ENCODE data around the gene SLC22A23. TPM values are rescaled to one million over a fixed set of nuclear protein-coding genes. Genes with fewer than 3 reads are reported as not detected.

Gene SLC22A23
- total and polyA plus RNA-seq, 4 donors: 4.9 to 45.4 (median 19.7) TPM

- Histone ChIP-seq H3K4me1 (ENCODE audit: control insufficient read depth in 4 of 4, insufficient read depth in 4 of 4, low read length in 3 of 4) (peaks cover 18 to 46% (median 34%) of the 10 kb centered on the region in 4 donors), H3K9ac (ENCODE audit: low read depth in 1 of 2, low read length in 2 of 2) (no peak within 1 kb of the TSS), H3K4me3 (ENCODE audit: low read depth in 1 of 3, low read length in 3 of 3) (peak within 1 kb of the TSS in 2 of 3 donors; percentile 4 to 47), H3K27ac (ENCODE audit: low read depth in 1 of 2, low read length in 2 of 2) (no peak within 1 kb of the TSS), H3K9me3 (ENCODE audit: control insufficient read depth in 4 of 4, low read length in 3 of 4) (no peaks in the 10 kb centered on the region), H3K36me3 (ENCODE audit: control insufficient read depth in 4 of 4, insufficient read depth in 3 of 4, low read depth in 1 of 4, low read length in 3 of 4) (no peaks in the 10 kb centered on the region), H3K27me3 (ENCODE audit: control insufficient read depth in 4 of 4, insufficient read depth in 4 of 4, low read length in 3 of 4) (peaks cover 0 to 11% (median 3%) of the 10 kb centered on the region in 4 donors)
- WGBS: 2% methylated on average over 66 of the region's 66 CpGs
- no peak for DNase-seq (ENCODE audit: low spot score)
- no peak for TF ChIP-seq EGR1 (IDR thresholded peaks at IDR 0.05; ENCODE audit: low read depth in 2 of 2)
Measured at GRCh38 chr6:3227363-3228045, 229.3 kb downstream of the SLC22A23 start, which contains the start of gene TUBB2B. Gene TUBB2B, minus strand, starts transcription at chr6:3227653. Its CDS starts 110 bp downstream, at chr6:3227543.

- Histone ChIP-seq H3K9ac (ENCODE audit: low read depth in 1 of 2, low read length in 2 of 2) (no peak overlapping the region), H3K27me3 (ENCODE audit: control insufficient read depth in 4 of 4, insufficient read depth in 4 of 4, low read length in 3 of 4) (peaks cover 0 to 11% (median 3%) of the 10 kb centered on the region in 4 donors), H3K4me3 (ENCODE audit: low read depth in 1 of 3, low read length in 3 of 3) (peak overlapping the region in 2 of 3 donors; percentile 4 to 47), H3K9me3 (ENCODE audit: control insufficient read depth in 4 of 4, low read length in 3 of 4) (no peaks in the 10 kb centered on the region), H3K36me3 (ENCODE audit: control insufficient read depth in 4 of 4, insufficient read depth in 3 of 4, low read depth in 1 of 4, low read length in 3 of 4) (no peaks in the 10 kb centered on the region), H3K27ac (ENCODE audit: low read depth in 1 of 2, low read length in 2 of 2) (no peak overlapping the region), H3K4me1 (ENCODE audit: control insufficient read depth in 4 of 4, insufficient read depth in 4 of 4, low read length in 3 of 4) (peaks cover 15 to 39% (median 31%) of the 10 kb centered on the region in 4 donors)
- DNase-seq (ENCODE audit: low spot score): no peak
- TF ChIP-seq RAD21 (IDR thresholded peaks at IDR 0.05): no peak
- 5% methylated on average over 54 of the region's 54 CpGs for WGBS
Measured at GRCh38 chr6:3226481-3227362, 230.1 kb downstream of the SLC22A23 start.

GRCh38 chr6:3226042-3226441, 230.8 kb downstream of the SLC22A23 start:
- Histone ChIP-seq H3K9me3 (ENCODE audit: control insufficient read depth in 4 of 4, low read length in 3 of 4) (no peaks in the 10 kb centered on the region), H3K36me3 (ENCODE audit: control insufficient read depth in 4 of 4, insufficient read depth in 3 of 4, low read depth in 1 of 4, low read length in 3 of 4) (no peaks in the 10 kb centered on the region), H3K27me3 (ENCODE audit: control insufficient read depth in 4 of 4, insufficient read depth in 4 of 4, low read length in 3 of 4) (peaks cover 0 to 11% (median 3%) of the 10 kb centered on the region in 4 donors), H3K27ac (ENCODE audit: low read depth in 1 of 2, low read length in 2 of 2) (no peak overlapping the region), H3K4me1 (ENCODE audit: control insufficient read depth in 4 of 4, insufficient read depth in 4 of 4, low read length in 3 of 4) (peaks cover 15 to 37% (median 28%) of the 10 kb centered on the region in 4 donors), H3K9ac (ENCODE audit: low read depth in 1 of 2, low read length in 2 of 2) (no peak overlapping the region), H3K4me3 (ENCODE audit: low read depth in 1 of 3, low read length in 3 of 3) (no peak overlapping the region)
- TF ChIP-seq EGR1 (IDR thresholded peaks at IDR 0.05; ENCODE audit: low read depth in 2 of 2): no peak
- no peak for TF ChIP-seq CTCF (IDR thresholded peaks at IDR 0.05; ENCODE audit: low read depth, low read length, missing input control)
- TF ChIP-seq FOXA1 (IDR thresholded peaks at IDR 0.05): no peak
- TF ChIP-seq YY1 (IDR thresholded peaks at IDR 0.05): no peak
- TF ChIP-seq FOXA2 (IDR thresholded peaks at IDR 0.05): no peak
- TF ChIP-seq HNF4A (conservative IDR thresholded peaks at IDR 0.05): no peak
- no peak for TF ChIP-seq REST (IDR thresholded peaks at IDR 0.05)
- no peak for TF ChIP-seq TAF1 (conservative IDR thresholded peaks at IDR 0.05)
- no peak for TF ChIP-seq JUND (IDR thresholded peaks at IDR 0.05)
- TF ChIP-seq NR2F2 (IDR thresholded peaks at IDR 0.05): no peak
- no peak for TF ChIP-seq GABPA (IDR thresholded peaks at IDR 0.05 in 1 of 2, conservative IDR thresholded peaks at IDR 0.05 in 1 of 2)
- TF ChIP-seq RXRA (IDR thresholded peaks at IDR 0.05): no peak
- DNase-seq (ENCODE audit: low spot score): no peak
- 92% methylated on average over 10 of the region's 10 CpGs for WGBS
